Stimulated activated memory B cell treated with anti-CD40 and anti-IgM and Interleukin-4, amounts not matched to agents 10 μg/mL and 1 μg/mL and 100 μg/mL, for 72 hours (primary cell): ENCODE results near the gene MTOR.

Experiments used
- ATAC-seq: fragments of 150-1000 bp; cut with Tn5 transposase; 2 replicates; pipeline ENCODE4 v1.10.0; 2021
- H3K27ac Mint-ChIP-seq: one replicate; pipeline ENCODE4 v1.8.0; 2022; ENCODE audit warnings: mild to moderate bottlenecking, mixed read lengths
- H3K27me3 Mint-ChIP-seq: one replicate; pipeline ENCODE4 v1.8.0; 2022; ENCODE audit warnings: mixed read lengths
- H3K36me3 Mint-ChIP-seq: one replicate; pipeline ENCODE4 v1.8.0; 2022; ENCODE audit warnings: mixed read lengths
- H3K4me1 Mint-ChIP-seq: one replicate; pipeline ENCODE4 v1.8.0; 2022; ENCODE audit warnings: mixed read lengths
- H3K4me3 Mint-ChIP-seq: one replicate; pipeline ENCODE4 v1.8.0; 2022; ENCODE audit warnings: mild to moderate bottlenecking, moderate library complexity, mixed read lengths
- H3K9me3 Mint-ChIP-seq: one replicate; pipeline ENCODE4 v1.8.0; 2022; ENCODE audit warnings: mixed read lengths

Gene MTOR

DNA sequence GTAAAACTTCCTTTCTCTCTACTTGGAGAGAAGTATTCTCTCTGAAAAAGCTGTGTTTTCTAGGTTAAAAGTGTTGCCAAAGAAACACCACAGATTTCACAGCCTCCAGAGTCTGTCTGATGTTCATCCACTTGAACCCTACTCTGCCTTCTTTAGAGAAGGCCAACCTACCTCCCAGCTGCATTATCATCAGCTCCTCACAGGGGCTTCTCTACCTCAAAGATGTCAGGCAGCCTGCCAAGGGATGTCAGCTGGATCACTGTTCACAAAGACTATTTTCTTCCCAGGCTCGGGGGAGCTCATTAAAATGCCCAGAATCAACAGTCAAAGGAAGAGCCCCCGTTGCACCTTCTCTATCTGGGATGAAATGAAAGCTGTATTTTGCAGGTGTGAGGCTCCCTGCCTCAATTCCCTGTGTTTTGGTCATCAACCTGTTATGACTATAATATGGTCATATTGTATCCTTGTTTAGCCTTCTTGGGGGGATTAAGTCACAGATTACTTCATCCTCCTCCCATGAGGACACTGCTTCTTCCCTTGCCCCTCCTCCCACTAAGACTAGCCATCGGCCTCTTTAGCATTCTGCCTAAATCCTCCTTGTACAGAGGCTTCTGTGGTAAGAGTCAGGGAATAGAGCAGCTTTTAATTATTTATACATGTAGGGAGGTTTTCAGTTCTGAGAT lies 47.5 kb downstream of the MTOR start:
- Mint-ChIP-seq H3K36me3 (peaks cover 93% of the 10 kb centered on the region), H3K4me3 (no peak overlapping the region), H3K27me3 (no peaks in the 10 kb centered on the region), H3K9me3 (no peaks in the 10 kb centered on the region), H3K27ac (no peak overlapping the region), H3K4me1 (no peaks in the 10 kb centered on the region)
- no peak for ATAC-seq

- ATAC-seq = no peak
- Mint-ChIP-seq H3K36me3 (peaks cover 76% of the 10 kb centered on the region), H3K4me3 (no peak overlapping the region), H3K27me3 (no peaks in the 10 kb centered on the region), H3K9me3 (no peaks in the 10 kb centered on the region), H3K4me1 (no peaks in the 10 kb centered on the region), H3K27ac (no peak overlapping the region)
These were observed 50.3 kb downstream of the MTOR start for GRCh38 chr1:11211925-11212587.

GRCh38 chr1:11211461-11211860 lies 50.9 kb downstream of the MTOR start:
- peaks cover 76% of the 10 kb centered on the region for H3K36me3 Mint-ChIP-seq
- no peaks in the 10 kb centered on the region for H3K27me3 Mint-ChIP-seq
- H3K27ac Mint-ChIP-seq = no peak overlapping the region
- H3K4me1 Mint-ChIP-seq = no peaks in the 10 kb centered on the region
- no peak overlapping the region for H3K4me3 Mint-ChIP-seq
- no peaks in the 10 kb centered on the region for H3K9me3 Mint-ChIP-seq
- ATAC-seq = no peak

GRCh38 chr1:11207898-11208611 lies 54.3 kb downstream of the MTOR start:
- Mint-ChIP-seq H3K27me3 (no peaks in the 10 kb centered on the region), H3K36me3 (peaks cover 61% of the 10 kb centered on the region), H3K27ac (no peak overlapping the region), H3K4me1 (no peaks in the 10 kb centered on the region), H3K4me3 (no peak overlapping the region), H3K9me3 (no peaks in the 10 kb centered on the region)
- no peak for ATAC-seq

- H3K27me3 Mint-ChIP-seq = no peaks in the 10 kb centered on the region
- no peak overlapping the region for H3K4me3 Mint-ChIP-seq
- ATAC-seq = no peak
- no peaks in the 10 kb centered on the region for H3K4me1 Mint-ChIP-seq
- H3K9me3 Mint-ChIP-seq = no peaks in the 10 kb centered on the region
- peaks cover 38% of the 10 kb centered on the region for H3K36me3 Mint-ChIP-seq
- no peak overlapping the region for H3K27ac Mint-ChIP-seq
These were observed 57.8 kb downstream of the MTOR start for GRCh38 chr1:11204396-11205190.

DNA sequence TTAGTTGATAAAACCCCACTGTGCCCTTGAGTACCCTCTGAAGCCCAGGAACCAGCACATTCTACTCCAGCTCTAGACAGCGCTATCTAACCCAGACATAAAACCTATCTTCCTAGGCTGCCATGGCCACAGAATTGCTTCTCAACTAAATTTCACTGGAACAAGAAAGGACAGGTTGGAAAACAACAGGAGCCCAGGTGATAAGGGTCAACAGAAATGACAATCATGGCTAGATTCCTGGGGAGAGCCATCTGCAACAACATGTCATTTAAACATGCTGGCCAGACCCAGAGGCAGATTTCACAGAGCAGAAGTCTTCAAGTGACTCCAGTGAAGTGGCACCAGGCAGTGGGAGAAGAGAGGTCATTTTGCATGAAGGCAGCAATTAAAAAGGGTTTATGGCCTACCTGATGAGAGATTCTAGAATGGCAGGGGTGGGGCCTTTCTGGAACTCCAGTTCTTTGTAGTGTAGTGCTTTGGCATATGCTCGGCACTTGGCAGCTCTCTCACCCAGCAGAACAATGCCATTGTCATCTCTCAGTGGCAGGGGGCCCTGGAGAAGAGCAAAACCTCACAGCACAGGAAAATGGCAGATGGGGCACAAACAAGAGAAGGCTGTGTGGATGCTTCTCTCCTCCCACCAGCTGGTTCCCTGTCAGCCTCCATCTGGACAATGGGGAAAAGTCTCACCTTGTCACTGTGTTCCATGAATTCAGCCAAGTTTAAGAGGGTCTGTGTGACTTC lies 63.3 kb downstream of the MTOR start:
- Mint-ChIP-seq H3K4me1 (no peaks in the 10 kb centered on the region), H3K4me3 (no peak overlapping the region), H3K9me3 (no peaks in the 10 kb centered on the region), H3K27ac (peak overlapping the region; percentile 24), H3K27me3 (no peaks in the 10 kb centered on the region), H3K36me3 (peaks cover 70% of the 10 kb centered on the region)
- ATAC-seq = no peak

- no peak overlapping the region for H3K27ac Mint-ChIP-seq
- H3K27me3 Mint-ChIP-seq = no peaks in the 10 kb centered on the region
- no peaks in the 10 kb centered on the region for H3K9me3 Mint-ChIP-seq
- H3K4me3 Mint-ChIP-seq = no peak overlapping the region
- ATAC-seq = no peak
- peaks cover 69% of the 10 kb centered on the region for H3K36me3 Mint-ChIP-seq
- H3K4me1 Mint-ChIP-seq = no peaks in the 10 kb centered on the region
These were observed 64.1 kb downstream of the MTOR start for GRCh38 chr1:11198257-11198656.

GRCh38 chr1:11197359-11197758 lies 65.0 kb downstream of the MTOR start:
- Mint-ChIP-seq H3K4me1 (no peaks in the 10 kb centered on the region), H3K4me3 (no peak overlapping the region), H3K9me3 (no peaks in the 10 kb centered on the region), H3K27me3 (no peaks in the 10 kb centered on the region), H3K36me3 (peaks cover 75% of the 10 kb centered on the region), H3K27ac (no peak overlapping the region)
- no peak for ATAC-seq

DNA sequence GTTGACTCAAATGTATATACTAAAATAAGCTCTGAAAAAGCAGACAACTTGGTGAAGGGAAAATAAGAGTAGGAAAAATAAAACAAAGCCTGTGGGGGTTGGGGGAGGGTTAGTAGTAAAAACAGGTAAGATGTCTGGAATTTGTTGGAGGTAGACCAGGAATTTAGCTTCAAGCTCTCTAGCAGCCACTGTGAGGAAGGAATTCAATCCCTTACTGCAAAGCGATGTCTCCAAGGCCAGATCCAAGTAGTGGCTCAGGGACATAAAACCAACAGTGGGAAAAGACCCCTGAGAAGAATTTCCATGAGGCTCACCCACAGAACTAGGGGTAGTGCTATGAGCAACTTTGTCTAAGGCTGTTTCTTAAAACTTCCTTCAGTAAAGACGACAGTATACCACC lies 65.4 kb downstream of the MTOR start:
- peaks cover 79% of the 10 kb centered on the region for H3K36me3 Mint-ChIP-seq
- no peaks in the 10 kb centered on the region for H3K9me3 Mint-ChIP-seq
- no peak for ATAC-seq
- H3K4me3 Mint-ChIP-seq = no peak overlapping the region
- H3K27ac Mint-ChIP-seq = no peak overlapping the region
- H3K4me1 Mint-ChIP-seq = no peaks in the 10 kb centered on the region
- H3K27me3 Mint-ChIP-seq = no peaks in the 10 kb centered on the region

- no peaks in the 10 kb centered on the region for H3K9me3 Mint-ChIP-seq
- ATAC-seq = no peak
- peaks cover 81% of the 10 kb centered on the region for H3K36me3 Mint-ChIP-seq
- H3K4me1 Mint-ChIP-seq = no peaks in the 10 kb centered on the region
- no peaks in the 10 kb centered on the region for H3K27me3 Mint-ChIP-seq
- H3K4me3 Mint-ChIP-seq = no peak overlapping the region
- no peak overlapping the region for H3K27ac Mint-ChIP-seq
These were observed 67.8 kb downstream of the MTOR start for GRCh38 chr1:11194407-11195176.

GRCh38 chr1:11193376-11193775 lies 69.0 kb downstream of the MTOR start:
- no peaks in the 10 kb centered on the region for H3K4me1 Mint-ChIP-seq
- no peak overlapping the region for H3K27ac Mint-ChIP-seq
- H3K36me3 Mint-ChIP-seq = peaks cover 69% of the 10 kb centered on the region
- no peak for ATAC-seq
- H3K9me3 Mint-ChIP-seq = no peaks in the 10 kb centered on the region
- H3K27me3 Mint-ChIP-seq = no peaks in the 10 kb centered on the region
- H3K4me3 Mint-ChIP-seq = no peak overlapping the region

DNA sequence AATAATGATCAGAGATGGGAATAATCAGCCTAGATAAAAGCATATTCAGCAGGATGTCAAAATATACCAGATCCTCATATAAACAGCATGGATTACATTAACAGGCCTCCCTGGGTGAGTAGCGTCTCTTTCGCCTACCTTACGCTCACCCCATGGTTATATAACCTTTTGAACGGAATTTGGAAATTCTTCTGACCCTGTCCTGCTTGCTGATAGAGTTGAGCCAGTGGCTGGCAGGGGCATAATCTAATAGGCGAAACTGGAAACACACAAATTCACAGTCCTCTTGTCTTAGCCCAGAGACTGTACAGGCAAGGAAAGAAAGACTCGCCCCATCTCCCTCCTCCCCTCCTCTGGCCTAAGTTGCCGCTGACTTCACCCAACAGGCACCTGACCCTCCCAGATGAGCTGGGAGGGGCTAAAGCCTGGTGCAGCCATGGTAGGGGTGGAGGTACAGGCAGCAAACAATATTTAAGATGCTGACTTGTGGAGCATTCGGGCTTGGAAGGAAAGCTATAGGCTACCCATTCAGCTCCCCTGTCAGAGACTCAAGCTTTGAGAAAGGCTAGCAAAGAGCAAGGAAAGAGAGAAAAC lies 73.4 kb downstream of the MTOR start, which contains the start of gene ANGPTL7:
ANGPTL7 (plus strand) TSS at position 498 of the 594 bp plus-strand sequence. CDS start 225 bp downstream, outside the sequence.
- no peak for ATAC-seq
- H3K9me3 Mint-ChIP-seq = no peaks in the 10 kb centered on the region
- H3K4me3 Mint-ChIP-seq = no peak within 1 kb of the TSS
- H3K4me1 Mint-ChIP-seq = no peaks in the 10 kb centered on the region
- peaks cover 40% of the 10 kb centered on the region for H3K36me3 Mint-ChIP-seq
- no peak within 1 kb of the TSS for H3K27ac Mint-ChIP-seq
- no peaks in the 10 kb centered on the region for H3K27me3 Mint-ChIP-seq

GRCh38 chr1:11188381-11188780 lies 74.0 kb downstream of the MTOR start:
- no peak overlapping the region for H3K4me3 Mint-ChIP-seq
- no peaks in the 10 kb centered on the region for H3K4me1 Mint-ChIP-seq
- H3K27ac Mint-ChIP-seq = no peak overlapping the region
- H3K36me3 Mint-ChIP-seq = peaks cover 35% of the 10 kb centered on the region
- no peaks in the 10 kb centered on the region for H3K27me3 Mint-ChIP-seq
- H3K9me3 Mint-ChIP-seq = no peaks in the 10 kb centered on the region
- ATAC-seq = no peak

DNA sequence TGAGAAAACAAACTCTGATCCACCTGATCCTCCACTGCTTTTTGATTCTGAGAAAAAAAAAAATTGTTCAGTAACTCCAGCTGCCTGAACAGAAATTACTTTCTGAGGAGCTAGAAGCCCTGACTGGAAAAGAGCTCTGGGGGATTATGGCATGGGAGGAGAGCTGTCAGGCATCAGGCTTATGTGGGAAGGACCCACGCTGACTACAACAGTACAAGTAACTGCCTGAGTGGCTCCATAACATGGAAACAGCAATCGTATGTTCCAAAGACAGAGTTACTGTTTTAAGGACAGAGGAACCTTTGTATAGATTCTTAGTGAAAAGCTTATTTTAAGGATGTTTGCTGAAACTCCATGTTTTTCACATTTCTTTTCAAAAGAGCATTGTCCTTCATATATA lies 74.4 kb downstream of the MTOR start:
- Mint-ChIP-seq H3K4me1 (no peaks in the 10 kb centered on the region), H3K36me3 (peaks cover 34% of the 10 kb centered on the region), H3K27ac (no peak overlapping the region), H3K9me3 (no peaks in the 10 kb centered on the region), H3K4me3 (no peak overlapping the region), H3K27me3 (no peaks in the 10 kb centered on the region)
- ATAC-seq = no peak
